ENCODE data around the gene NCOA6.

- TF ChIP-seq CTCF (IDR thresholded peaks at IDR 0.05; ENCODE audit: borderline replicate concordance, extremely low read depth, low read length, poor library complexity, severe bottlenecking) (no peak), EZH2 (IDR thresholded peaks at IDR 0.05; ENCODE audit: borderline replicate concordance, low read depth, low read length, severe bottlenecking) (no peak)
These were observed 70.1 kb downstream of the NCOA6 start for GRCh38 chr20:34755367-34755766.

Measured in DND-41 (cell line).